ENCODE measurements around the gene DBNL. TPM values are rescaled to one million over a fixed set of nuclear protein-coding genes. Genes with fewer than 3 reads are reported as not detected.

The DBNL gene
- total RNA-seq, 1 experiment from 2014 or later = 64.5 TPM

DNA sequence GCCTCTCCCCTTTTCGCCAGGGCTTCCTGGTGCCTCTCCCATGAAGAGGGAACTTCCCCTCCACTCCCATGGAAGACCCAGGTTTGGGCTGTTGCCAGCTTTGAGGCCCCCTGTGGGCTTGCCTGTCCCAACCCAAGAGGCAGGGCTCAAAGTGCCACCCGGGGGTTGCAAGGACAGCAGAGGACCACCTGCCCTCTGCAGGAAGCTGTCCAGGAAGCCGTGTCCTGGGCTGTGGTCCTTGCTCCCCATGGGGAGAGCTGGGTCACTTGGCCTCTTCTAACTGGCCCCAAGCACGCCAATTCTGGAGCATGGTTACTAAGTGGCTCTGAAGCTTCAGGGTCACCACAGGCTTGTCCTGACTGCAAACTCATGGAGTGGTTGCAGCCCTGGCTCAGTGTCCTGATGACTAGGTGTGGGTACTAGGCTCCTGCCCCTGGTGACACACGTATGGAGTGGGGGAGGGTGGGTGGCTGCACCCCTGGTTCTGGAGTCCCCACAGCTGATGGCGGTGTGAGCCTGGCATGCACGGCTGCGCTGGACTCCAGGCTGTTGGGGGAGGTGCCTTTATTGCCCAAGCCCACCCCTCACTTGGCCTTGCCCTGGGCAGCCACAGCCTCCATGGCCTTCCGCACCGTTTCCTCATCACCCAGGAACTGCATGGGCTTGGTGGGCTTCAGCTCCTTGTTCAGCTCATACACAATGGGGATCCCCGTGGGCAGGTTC is 17.8 kb downstream of the DBNL start:
- H3K36me3 ChIP-seq (ENCODE audit: insufficient read depth, low read length, poor library complexity, severe bottlenecking) = peaks cover 31% of the 10 kb centered on the region
- peaks cover 3% of the 10 kb centered on the region for H3K4me1 ChIP-seq (ENCODE audit: insufficient read depth, low read length, poor library complexity, severe bottlenecking)
- ChIA-PET POLR2A (ENCODE audit: low non-redundant PET) (no interaction called here), CTCF (no interaction called here)
- DNase-seq (ENCODE audit: low spot score) = no peak
- H3K27me3 ChIP-seq (replicated peaks; ENCODE audit: insufficient read depth, low read depth, low read length, poor library complexity) = no peaks in the 10 kb centered on the region
- no peak overlapping the region for H3K4me3 ChIP-seq (ENCODE audit: low read depth, low read length, poor library complexity, severe bottlenecking)
- no peak overlapping the region for H3K27ac ChIP-seq (ENCODE audit: low read depth, low read length, poor library complexity, severe bottlenecking)
- BruUV-seq (replicated peaks) = no TSS peak
- TF ChIP-seq, protein P1, sequence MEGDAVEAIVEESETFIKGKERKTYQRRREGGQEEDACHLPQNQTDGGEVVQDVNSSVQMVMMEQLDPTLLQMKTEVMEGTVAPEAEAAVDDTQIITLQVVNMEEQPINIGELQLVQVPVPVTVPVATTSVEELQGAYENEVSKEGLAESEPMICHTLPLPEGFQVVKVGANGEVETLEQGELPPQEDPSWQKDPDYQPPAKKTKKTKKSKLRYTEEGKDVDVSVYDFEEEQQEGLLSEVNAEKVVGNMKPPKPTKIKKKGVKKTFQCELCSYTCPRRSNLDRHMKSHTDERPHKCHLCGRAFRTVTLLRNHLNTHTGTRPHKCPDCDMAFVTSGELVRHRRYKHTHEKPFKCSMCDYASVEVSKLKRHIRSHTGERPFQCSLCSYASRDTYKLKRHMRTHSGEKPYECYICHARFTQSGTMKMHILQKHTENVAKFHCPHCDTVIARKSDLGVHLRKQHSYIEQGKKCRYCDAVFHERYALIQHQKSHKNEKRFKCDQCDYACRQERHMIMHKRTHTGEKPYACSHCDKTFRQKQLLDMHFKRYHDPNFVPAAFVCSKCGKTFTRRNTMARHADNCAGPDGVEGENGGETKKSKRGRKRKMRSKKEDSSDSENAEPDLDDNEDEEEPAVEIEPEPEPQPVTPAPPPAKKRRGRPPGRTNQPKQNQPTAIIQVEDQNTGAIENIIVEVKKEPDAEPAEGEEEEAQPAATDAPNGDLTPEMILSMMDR (conservative IDR thresholded peaks at IDR 0.05; ENCODE audit: low read depth, low read length) = no peak
- no peak for TF ChIP-seq EZH2 (IDR thresholded peaks at IDR 0.05; ENCODE audit: borderline replicate concordance, low read depth, low read length, poor library complexity, severe bottlenecking)
- no peaks in the 10 kb centered on the region for H3K9me3 ChIP-seq (ENCODE audit: low read depth, low read length, poor library complexity, severe bottlenecking)
- intact Hi-C loops (cut with micrococcal nuclease; ENCODE audit: unreplicated experiment) = no loop called here

- DNase-seq (ENCODE audit: low spot score) = no peak
- POLR2A ChIA-PET (ENCODE audit: low non-redundant PET) = no interaction called here
- H3K27me3 ChIP-seq (replicated peaks; ENCODE audit: insufficient read depth, low read depth, low read length, poor library complexity) = no peaks in the 10 kb centered on the region
- CTCF ChIA-PET = no interaction called here
- intact Hi-C loops (cut with micrococcal nuclease; ENCODE audit: unreplicated experiment) = no loop called here
- no peaks in the 10 kb centered on the region for H3K9me3 ChIP-seq (ENCODE audit: low read depth, low read length, poor library complexity, severe bottlenecking)
- BruUV-seq (replicated peaks) = no TSS peak
- no peak for TF ChIP-seq EZH2 (IDR thresholded peaks at IDR 0.05; ENCODE audit: borderline replicate concordance, low read depth, low read length, poor library complexity, severe bottlenecking)
- TF ChIP-seq, protein P1 (conservative IDR thresholded peaks at IDR 0.05; ENCODE audit: low read depth, low read length) = no peak
- H3K4me3 ChIP-seq (ENCODE audit: low read depth, low read length, poor library complexity, severe bottlenecking) = no peak overlapping the region
- peaks cover 27% of the 10 kb centered on the region for H3K36me3 ChIP-seq (ENCODE audit: insufficient read depth, low read length, poor library complexity, severe bottlenecking)
- H3K4me1 ChIP-seq (ENCODE audit: insufficient read depth, low read length, poor library complexity, severe bottlenecking) = peaks cover 3% of the 10 kb centered on the region
- no peak overlapping the region for H3K27ac ChIP-seq (ENCODE audit: low read depth, low read length, poor library complexity, severe bottlenecking)
These were observed 18.4 kb downstream of the DBNL start for GRCh38 chr7:44062903-44063295.

- Histone ChIP-seq H3K36me3 (ENCODE audit: insufficient read depth, low read length, poor library complexity, severe bottlenecking) (peaks cover 21% of the 10 kb centered on the region), H3K9me3 (ENCODE audit: low read depth, low read length, poor library complexity, severe bottlenecking) (no peaks in the 10 kb centered on the region), H3K4me1 (ENCODE audit: insufficient read depth, low read length, poor library complexity, severe bottlenecking) (peaks cover 3% of the 10 kb centered on the region), H3K4me3 (ENCODE audit: low read depth, low read length, poor library complexity, severe bottlenecking) (no peak overlapping the region), H3K27me3 (replicated peaks; ENCODE audit: insufficient read depth, low read depth, low read length, poor library complexity) (no peaks in the 10 kb centered on the region), H3K27ac (ENCODE audit: low read depth, low read length, poor library complexity, severe bottlenecking) (no peak overlapping the region)
- CTCF ChIA-PET = no interaction called here
- intact Hi-C loops (cut with micrococcal nuclease; ENCODE audit: unreplicated experiment) = no loop called here
- POLR2A ChIA-PET (ENCODE audit: low non-redundant PET) = no interaction called here
- DNase-seq (ENCODE audit: low spot score) = no peak
- TF ChIP-seq, protein P1 (conservative IDR thresholded peaks at IDR 0.05; ENCODE audit: low read depth, low read length) = no peak
- no peak for TF ChIP-seq EZH2 (IDR thresholded peaks at IDR 0.05; ENCODE audit: borderline replicate concordance, low read depth, low read length, poor library complexity, severe bottlenecking)
- BruUV-seq (replicated peaks) = no TSS peak
These were observed 19.0 kb downstream of the DBNL start for GRCh38 chr7:44063547-44063893.

Measured in A673 (cell line).